Vein endothelial cell (primary cell): ENCODE results near the gene TWF2. TPM values are rescaled to one million over a fixed set of nuclear protein-coding genes. Genes with fewer than 3 reads are reported as not detected.

ENCODE experiments used
- small RNA-seq: library from RNA; depleted of rRNA; stranded (forward); fragments of <200 nt; gene quantifications from one replicate; pipeline ENCODE3, GENCODE V24; 2012
- total RNA-seq: library from RNA; depleted of rRNA; stranded (reverse); fragments of >200 nt; gene quantifications from 2 replicates; pipeline ENCODE4 v1.2.3, GENCODE V29; 2012

The TWF2 gene
- total RNA-seq, result 184 and 187 TPM in 2 replicates

DNA sequence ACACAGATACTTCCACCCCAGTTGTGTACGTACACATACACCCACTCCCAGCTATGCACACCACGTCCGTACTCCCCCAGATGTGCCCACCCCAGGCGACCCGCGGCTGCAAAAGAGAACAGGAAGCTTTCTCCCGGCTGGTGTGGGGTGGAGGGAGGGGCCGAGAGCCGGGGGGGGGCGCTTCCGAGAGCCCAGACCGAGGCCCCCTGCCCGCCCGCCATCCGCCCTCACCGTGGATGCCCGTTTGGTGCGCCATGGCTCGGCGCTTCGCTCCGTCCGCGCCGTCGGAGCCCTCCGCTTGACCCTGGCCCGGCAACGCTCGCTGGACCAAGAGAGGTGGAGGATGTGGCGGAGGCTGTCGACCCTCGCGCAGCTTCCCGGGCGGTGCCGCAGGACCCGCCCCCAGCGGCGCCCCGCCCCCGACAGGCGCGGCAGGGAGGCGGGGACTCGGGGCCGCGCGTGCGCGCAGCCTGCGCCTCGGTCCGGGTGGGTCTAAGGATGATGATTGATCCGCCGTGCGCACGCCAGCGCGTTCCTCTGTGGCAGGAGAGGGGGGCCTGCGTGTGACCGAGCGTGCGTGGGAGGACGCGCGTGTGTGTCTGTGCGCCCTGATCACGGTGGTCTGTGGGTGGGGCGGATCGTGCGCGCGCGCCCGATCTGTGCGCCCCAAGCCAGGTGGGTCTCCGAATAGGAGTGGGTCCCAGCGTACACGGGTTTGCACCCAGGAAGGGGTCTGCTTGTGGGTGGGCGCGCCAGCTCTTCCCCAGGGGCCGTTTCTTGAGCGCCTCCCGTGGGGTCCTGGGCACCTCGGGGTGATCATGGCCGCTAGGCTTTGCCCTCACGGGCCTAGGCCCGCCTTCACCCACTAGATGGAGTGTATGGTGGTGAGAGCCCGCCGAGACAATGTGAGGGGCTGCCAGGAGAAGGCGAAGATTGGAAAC is at the start of gene TWF2:
TWF2 (minus strand) TSS at position 398 of the 941 bp plus-strand sequence; CDS start at position 256, 142 bp downstream.

DNA sequence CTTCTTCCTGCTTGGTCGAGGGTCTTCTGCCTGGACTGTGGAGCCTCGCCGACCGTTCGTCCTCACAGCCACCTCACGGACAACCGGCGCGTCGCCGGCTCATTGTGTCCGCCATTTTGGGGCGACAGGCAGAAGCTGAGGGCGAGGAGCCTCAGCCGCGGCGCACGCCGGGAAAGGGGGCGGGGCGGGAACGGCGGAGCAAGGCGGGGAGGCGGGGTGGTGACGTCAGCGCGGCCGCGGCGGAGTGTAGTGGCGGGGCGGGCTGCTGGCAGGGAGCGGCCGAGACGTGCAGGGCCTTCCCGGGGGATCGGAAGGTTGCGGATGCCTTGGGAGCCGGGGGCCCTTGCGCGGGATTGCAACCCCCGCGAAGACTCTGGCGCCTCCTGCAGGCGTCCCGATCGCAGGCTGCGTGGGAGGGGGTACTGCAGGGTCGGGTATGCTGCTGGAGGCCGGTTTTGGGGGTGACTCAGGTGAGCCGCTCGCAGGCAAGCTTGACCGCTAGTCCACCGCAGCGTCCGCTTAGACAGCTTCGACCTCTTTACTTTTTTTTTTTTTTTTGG is 39.6 kb upstream of the TWF2 start, which contains the start of gene WDR82:
WDR82 (minus strand) TSS at position 140 of the 560 bp plus-strand sequence. CDS start 288 bp downstream, outside the sequence.

DNA sequence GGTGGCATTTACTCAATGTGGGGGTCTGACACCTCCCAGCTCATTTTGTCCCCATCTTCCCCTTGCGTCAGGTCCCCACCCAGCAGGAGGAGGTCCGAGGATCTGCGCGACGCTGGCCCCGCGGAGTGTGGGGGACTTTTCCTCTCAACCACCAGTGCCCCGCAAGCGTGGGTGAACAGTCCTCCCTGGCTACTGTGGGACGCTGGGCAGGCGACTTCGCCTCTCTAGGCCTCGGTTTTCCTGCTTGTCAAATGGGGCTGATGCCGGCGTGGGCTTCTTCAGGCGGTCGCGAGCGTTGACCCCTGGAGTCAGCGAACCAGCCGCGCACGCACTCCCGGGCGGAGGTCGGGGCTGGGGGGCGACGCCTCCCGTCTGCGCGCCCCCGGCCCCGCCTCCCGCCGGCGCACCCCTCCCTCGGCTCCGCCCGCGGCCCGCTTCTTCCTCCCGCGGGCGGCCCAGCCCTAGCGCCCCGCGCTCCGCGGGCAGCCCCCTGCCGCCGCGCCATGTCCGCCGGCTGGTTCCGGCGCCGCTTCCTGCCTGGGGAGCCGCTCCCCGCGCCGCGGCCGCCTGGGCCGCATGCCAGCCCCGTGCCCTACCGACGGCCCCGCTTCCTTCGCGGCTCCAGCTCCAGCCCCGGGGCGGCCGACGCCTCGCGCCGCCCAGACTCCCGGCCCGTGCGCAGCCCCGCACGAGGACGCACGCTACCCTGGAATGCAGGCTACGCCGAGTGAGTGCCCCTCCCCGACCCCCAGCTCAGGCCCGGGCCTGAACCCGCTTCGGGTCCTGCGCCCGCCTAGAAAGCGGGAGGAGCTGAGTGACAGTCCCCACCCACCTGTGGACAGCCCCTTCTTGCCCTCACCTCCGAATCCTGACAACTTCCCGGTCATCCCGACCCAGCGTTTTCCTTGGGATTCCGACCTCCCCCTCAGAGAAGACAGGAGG is 6.6 kb upstream of the TWF2 start, which contains the start of gene PPM1M:
PPM1M (plus strand) TSS at position 438 of the 942 bp plus-strand sequence; CDS start at position 504, 66 bp downstream.

DNA sequence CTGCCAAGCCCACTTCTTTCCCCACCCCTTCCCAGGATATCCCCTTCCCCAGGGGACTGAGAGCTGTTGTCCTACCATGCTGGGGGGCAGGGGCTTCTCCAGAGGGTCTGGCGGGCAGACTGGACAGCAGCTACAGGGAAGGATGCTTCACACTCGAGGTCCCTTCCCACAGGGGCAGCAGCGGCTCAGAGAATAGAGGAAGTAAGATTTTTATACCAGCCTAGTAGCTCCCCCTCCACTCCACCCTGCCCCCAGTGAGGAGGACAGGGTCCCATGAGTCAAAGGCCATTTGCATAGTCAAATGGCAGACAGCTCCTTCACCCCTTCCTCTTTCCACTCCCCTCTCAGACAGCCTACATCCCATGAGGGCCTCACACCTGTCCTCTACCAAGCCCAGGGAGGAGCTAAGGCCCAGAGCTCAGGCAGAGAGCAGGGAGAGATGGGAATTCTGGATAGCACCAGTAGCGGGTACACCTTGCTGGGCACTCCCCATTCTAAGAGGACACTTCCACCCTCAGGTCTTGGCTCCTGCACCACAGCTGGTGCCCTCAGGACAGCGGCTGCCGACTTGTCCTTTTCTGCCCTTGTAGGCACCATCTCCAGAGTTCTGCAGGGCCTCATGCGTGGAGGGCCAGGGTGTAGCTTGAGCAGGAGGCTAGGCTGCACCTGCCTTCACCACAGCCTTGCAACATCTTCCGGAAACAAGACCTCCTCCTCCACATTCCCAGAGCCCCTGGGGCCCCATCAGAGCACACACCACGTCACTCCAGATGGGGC is 13.3 kb downstream of the TWF2 start, which contains the start of gene TLR9:
TLR9 (minus strand) TSS at position 194 of the 777 bp plus-strand sequence; CDS start at position 78, 116 bp downstream.

DNA sequence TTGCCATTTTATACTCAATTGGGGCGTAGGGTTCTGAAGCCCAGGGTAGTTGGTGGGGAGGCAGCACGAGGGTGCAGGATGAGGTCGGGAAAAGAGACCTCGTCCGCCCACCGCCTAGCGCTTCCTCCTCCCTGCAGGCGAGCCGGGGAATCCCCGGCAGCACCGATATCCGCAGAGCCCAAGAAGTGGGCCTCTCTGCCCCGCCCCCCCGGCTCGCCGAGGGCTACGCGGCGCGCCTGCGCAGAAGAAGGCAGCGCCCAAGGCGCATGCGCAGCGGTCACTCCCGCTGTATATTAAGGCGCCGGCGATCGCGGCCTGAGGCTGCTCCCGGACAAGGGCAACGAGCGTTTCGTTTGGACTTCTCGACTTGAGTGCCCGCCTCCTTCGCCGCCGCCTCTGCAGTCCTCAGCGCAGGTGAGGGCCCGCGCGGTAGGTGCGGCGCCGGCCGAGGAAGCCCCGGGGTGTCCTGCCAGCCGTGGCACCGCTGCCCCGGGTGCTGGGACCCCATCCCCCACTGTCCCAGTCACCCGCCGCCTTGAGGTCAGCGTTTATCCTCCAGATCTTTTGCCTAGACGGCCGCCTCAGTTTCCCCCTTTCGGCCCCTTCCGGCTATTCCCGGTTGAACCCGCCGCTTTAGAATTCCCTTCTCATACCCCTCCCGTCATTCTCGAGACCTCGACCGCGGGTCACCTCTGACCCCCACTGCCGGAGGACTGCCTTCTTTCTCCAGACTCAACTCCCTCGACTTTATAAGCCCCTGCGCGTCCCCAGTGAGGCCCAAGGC is 40.9 kb downstream of the TWF2 start, which contains the start of gene ALAS1:
ALAS1 (plus strand) TSS at position 319 of the 784 bp plus-strand sequence. CDS start 1,082 bp downstream, outside the sequence.

Small RNA genes within 50 kb of the gene (small RNA-seq; reads per million reads assigned to genes)
- 1,331 reads per million, percentile 100 among the genes with 10 or more reads in this experiment for gene MIRLET7G

Other genes with a start within 250 kb of the TWF2 start
- gene RPL29, start 243.3 kb downstream of the TWF2 start, total RNA-seq, result 1,244 and 1,265 TPM in 2 replicates
- gene DUSP7, start 182.6 kb downstream of the TWF2 start, total RNA-seq, result 17.1 and 21.2 TPM in 2 replicates
- gene POC1A, start 84.7 kb downstream of the TWF2 start, total RNA-seq, result 3.9 and 6.4 TPM in 2 replicates
- 78.1 and 82.8 TPM in 2 replicates for gene ALAS1, start 41.0 kb downstream of the TWF2 start, total RNA-seq
- under 0.01 TPM in 1 of 2 replicates, not detected in the other for gene TLR9, start 13.5 kb downstream of the TWF2 start, total RNA-seq
- 14.8 and 16.3 TPM in 2 replicates for gene PPM1M, start 6.6 kb upstream of the TWF2 start, total RNA-seq
- gene WDR82, start 39.5 kb upstream of the TWF2 start, total RNA-seq, result 63.7 and 67.3 TPM in 2 replicates
- 17.0 and 22.8 TPM in 2 replicates for gene GLYCTK, start 48.7 kb upstream of the TWF2 start, total RNA-seq
- gene DNAH1, start 77.2 kb upstream of the TWF2 start, total RNA-seq, result 6.8 and 8.5 TPM in 2 replicates
- gene BAP1, start 170.8 kb upstream of the TWF2 start, total RNA-seq, result 77.2 and 93.7 TPM in 2 replicates
- gene PHF7, start 171.5 kb upstream of the TWF2 start, total RNA-seq, result 4.9 and 5.7 TPM in 2 replicates
- gene SEMA3G, start 205.9 kb upstream of the TWF2 start, total RNA-seq, result 18.2 and 65.0 TPM in 2 replicates
- gene TNNC1, start 214.9 kb upstream of the TWF2 start, total RNA-seq, result not detected in 2 replicates
- gene NISCH, start 216.4 kb upstream of the TWF2 start, total RNA-seq, result 98.8 and 111 TPM in 2 replicates